ENCODE measurements around the gene MRPS16.

MRPS16 gene

GRCh38 chr10:73210395-73211105, 41.9 kb downstream of the MRPS16 start:
- no peak overlapping the region for H3K4me3 ChIP-seq (ENCODE audit: low read depth, low read length)
- TF ChIP-seq, protein P1, sequence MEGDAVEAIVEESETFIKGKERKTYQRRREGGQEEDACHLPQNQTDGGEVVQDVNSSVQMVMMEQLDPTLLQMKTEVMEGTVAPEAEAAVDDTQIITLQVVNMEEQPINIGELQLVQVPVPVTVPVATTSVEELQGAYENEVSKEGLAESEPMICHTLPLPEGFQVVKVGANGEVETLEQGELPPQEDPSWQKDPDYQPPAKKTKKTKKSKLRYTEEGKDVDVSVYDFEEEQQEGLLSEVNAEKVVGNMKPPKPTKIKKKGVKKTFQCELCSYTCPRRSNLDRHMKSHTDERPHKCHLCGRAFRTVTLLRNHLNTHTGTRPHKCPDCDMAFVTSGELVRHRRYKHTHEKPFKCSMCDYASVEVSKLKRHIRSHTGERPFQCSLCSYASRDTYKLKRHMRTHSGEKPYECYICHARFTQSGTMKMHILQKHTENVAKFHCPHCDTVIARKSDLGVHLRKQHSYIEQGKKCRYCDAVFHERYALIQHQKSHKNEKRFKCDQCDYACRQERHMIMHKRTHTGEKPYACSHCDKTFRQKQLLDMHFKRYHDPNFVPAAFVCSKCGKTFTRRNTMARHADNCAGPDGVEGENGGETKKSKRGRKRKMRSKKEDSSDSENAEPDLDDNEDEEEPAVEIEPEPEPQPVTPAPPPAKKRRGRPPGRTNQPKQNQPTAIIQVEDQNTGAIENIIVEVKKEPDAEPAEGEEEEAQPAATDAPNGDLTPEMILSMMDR (IDR thresholded peaks at IDR 0.05; ENCODE audit: low read depth, low read length): no peak

DNA sequence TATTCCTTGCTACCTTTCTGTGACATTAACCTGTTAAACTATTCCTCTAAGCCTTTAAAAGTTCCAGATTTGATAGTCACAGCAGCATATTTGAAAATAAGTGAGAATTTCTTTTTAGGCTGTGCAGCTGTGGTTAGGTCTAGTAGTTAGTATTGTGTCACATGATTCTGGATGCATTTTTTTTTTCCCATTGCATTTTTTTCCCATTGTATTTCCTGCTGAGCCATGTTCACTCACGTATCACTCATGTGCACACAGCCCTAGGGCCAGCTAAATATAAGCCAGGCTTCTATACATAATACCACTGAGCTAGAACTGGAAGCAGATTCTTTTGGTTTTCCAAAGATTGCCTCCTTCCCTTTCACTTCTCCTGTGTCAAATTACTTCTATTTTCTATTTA, 42.7 kb downstream of the MRPS16 start:
- TF ChIP-seq, protein P1 (IDR thresholded peaks at IDR 0.05; ENCODE audit: low read depth, low read length): no peak

GRCh38 chr10:73207883-73208282, 44.6 kb downstream of the MRPS16 start:
- TF ChIP-seq, protein P1 (IDR thresholded peaks at IDR 0.05; ENCODE audit: low read depth, low read length): no peak
- no peak overlapping the region for H3K4me3 ChIP-seq (ENCODE audit: low read depth, low read length)

More for the DNA sequence above, 42.7 kb downstream of the MRPS16 start:
- H3K4me3 ChIP-seq (ENCODE audit: low read depth, low read length): no peak overlapping the region

GRCh38 chr10:73206385-73206784, 46.1 kb downstream of the MRPS16 start:
- TF ChIP-seq, protein P1 (IDR thresholded peaks at IDR 0.05; ENCODE audit: low read depth, low read length): no peak

DNA sequence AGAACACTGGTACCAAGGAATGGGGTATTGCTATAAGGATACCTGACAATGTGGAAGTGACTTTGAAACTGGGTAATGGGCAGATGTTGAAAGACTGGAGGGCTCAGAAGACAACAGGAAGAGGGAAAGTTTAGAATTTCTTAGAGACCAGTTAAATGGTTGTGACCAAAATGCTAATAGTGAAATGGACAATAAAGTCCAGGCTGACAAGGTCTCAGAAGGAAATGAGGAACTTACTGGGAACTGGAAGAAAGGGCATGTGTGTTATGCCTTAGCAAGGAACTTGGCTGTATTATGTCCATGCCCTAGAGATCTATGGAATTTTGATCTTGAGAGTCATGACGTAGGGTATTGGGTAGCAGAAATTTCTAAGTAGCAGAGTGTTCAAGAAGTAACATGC, 46.6 kb downstream of the MRPS16 start:
- no peak overlapping the region for H3K4me3 ChIP-seq (ENCODE audit: low read depth, low read length)
- TF ChIP-seq, protein P1 (IDR thresholded peaks at IDR 0.05; ENCODE audit: low read depth, low read length): no peak

More at GRCh38 chr10:73206385-73206784, 46.1 kb downstream of the MRPS16 start:
- no peak overlapping the region for H3K4me3 ChIP-seq (ENCODE audit: low read depth, low read length)

GRCh38 chr10:73205081-73205480, 47.4 kb downstream of the MRPS16 start:
- TF ChIP-seq, protein P1 (IDR thresholded peaks at IDR 0.05; ENCODE audit: low read depth, low read length): no peak
- H3K4me3 ChIP-seq (ENCODE audit: low read depth, low read length): no peak overlapping the region
